HG03432 (cell line): ENCODE results near the gene BNIP1.

ENCODE experiments used
- ATAC-seq: cut with Tn5 transposase; IDR thresholded peaks from one replicate; pipeline ENCODE4 v1.9.1; 2021; ENCODE audit warnings: mild to moderate bottlenecking, moderate library complexity; ENCODE audit not compliant: unreplicated experiment

The BNIP1 gene

GRCh38 chr5:173208296-173208695 is 64.0 kb downstream of the BNIP1 start:
- no peak for ATAC-seq

- ATAC-seq: no peak
These were observed 66.5 kb downstream of the BNIP1 start for GRCh38 chr5:173210877-173211276.

GRCh38 chr5:173211284-173211683 is 67.0 kb downstream of the BNIP1 start:
- no peak for ATAC-seq

- ATAC-seq: no peak
These were observed 69.1 kb downstream of the BNIP1 start for GRCh38 chr5:173213236-173213933.
